GM21825 (cell line): ENCODE results near the gene HAUS8.

Experiments used
- ATAC-seq: cut with Tn5 transposase; IDR thresholded peaks from one replicate; pipeline ENCODE4 v1.9.1; 2021; ENCODE audit warnings: mild to moderate bottlenecking, moderate library complexity; ENCODE audit not compliant: unreplicated experiment

HAUS8 gene

GRCh38 chr19:17076543-17076991 lies 1.3 kb upstream of the HAUS8 start:
- no peak for ATAC-seq

- no peak for ATAC-seq
These were observed 751 bp upstream of the HAUS8 start for GRCh38 chr19:17075864-17076542.

GRCh38 chr19:17074634-17075034 lies 618 bp downstream of the HAUS8 start:
- no peak for ATAC-seq

- no peak for ATAC-seq
These were observed 1.2 kb downstream of the HAUS8 start for GRCh38 chr19:17073869-17074633.

DNA sequence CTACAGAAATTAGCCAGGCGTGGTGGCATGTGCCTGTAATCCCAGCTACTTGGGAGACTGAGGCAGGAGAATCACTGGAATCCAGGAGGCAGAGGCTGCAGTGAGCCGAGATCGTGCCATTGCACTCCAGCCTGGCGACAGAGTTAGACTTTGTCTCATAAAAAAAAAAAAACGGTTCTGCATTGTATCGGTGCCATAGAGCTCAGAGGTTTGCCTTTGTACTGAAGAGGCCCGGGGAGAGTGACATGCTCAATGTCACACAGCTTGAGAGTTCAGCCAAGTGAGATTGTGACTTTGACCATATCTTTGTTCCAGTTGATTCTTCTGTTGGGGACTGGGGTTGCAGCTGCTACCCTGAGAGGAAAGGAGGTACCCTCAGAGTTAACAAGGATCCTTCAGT lies 4.3 kb downstream of the HAUS8 start:
- ATAC-seq = no peak

DNA sequence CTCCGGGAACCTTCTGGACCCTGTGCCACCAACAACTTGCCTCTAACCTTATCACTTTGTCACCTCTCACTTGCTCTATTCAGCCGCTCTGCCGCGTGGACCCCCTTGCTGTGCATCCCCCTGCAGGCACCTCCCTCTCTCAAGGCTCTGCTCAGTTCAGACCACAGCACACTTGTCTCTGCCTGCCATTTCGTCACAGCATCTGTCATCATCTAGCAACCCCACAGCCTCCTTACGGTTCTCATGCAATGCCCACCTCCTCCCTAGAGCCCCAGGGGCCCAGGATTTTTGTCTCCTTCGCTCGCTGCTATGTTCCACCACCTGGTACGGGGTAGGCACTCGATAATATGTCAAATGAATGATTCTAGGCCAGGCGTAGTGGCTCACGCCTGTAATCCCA lies 4.8 kb downstream of the HAUS8 start:
- ATAC-seq = no peak

- no peak for ATAC-seq
These were observed 6.1 kb downstream of the HAUS8 start for GRCh38 chr19:17069193-17069592.

DNA sequence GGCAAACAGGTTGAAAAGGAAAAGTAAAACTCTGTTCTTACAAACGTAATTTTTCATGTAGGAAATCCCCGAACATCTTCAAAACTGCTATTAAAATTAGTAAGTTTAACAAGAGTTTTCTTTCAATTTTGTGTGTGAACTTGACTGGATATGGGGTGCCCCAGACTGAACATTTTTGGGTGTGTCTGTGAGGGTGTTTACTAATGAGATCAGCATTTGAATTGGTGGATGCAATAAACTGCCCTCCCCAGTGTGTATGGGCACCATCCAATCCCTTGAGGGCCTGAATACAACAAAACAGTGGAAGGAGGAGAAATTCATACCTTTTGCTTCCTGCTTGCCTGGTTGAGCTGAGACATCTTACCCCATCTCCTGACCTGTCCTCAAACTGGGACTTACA lies 11.8 kb downstream of the HAUS8 start:
- no peak for ATAC-seq

DNA sequence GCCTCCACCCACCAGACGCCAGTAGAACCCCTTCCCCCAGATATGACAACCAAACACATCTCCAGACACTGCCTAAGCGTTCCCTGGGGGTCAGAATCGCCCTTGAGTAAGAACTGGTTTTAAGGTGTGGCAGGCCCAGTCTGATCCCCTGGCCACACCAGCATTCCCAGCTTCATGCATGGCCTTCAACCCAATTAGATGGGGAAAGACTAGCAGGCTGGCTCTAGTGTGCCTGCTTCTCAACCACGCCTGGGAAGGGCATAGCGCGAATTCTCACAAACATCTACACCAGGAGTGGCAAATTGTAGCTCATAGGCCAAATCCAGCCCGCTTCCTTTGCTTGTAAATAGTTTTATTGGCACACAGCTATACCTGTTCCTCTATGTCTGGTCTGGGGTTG lies 13.6 kb downstream of the HAUS8 start:
- ATAC-seq = no peak

GRCh38 chr19:17061205-17061604 lies 14.0 kb downstream of the HAUS8 start:
- no peak for ATAC-seq

GRCh38 chr19:17060802-17061201 lies 14.4 kb downstream of the HAUS8 start:
- ATAC-seq = no peak

DNA sequence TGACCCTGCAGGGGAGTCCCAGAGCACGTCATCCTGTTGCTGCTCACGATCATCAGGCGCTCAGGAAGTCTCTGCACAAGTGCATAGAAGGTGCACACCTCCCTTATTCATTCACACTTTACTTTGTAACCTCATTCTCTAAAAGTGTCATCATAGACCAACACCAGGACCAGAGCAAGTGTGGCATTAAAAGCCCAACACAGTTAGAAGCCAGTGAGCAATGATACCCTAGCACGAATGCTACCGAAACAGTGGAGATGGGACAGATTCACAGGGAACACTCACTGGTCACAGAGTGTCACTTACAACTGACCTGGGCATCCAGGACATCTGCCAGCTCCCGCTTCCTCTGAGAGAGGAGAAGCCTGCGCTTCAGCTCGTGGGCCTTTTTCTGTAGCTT lies 17.0 kb downstream of the HAUS8 start:
- ATAC-seq = no peak

DNA sequence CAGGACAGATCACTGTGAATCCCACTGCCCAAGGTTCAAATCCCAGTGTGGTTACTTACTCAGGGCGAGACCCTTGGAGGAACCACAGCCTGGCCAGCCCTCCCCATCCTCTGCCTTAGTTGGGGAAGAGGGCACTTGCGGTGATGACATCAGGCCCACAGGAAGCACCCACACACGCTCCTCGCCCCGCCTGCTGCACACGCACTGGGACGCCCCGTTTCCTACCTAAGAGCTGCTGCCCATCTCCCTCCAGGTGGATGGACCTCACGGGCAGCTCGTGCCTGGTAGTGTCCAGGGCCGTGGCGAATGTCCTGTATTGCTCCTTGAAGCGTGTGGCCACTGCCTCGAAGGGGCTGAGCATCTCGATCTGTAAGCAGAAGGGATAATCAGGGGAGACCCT lies 19.6 kb downstream of the HAUS8 start:
- no peak for ATAC-seq

GRCh38 chr19:17054746-17055145 lies 20.5 kb downstream of the HAUS8 start:
- ATAC-seq = no peak

DNA sequence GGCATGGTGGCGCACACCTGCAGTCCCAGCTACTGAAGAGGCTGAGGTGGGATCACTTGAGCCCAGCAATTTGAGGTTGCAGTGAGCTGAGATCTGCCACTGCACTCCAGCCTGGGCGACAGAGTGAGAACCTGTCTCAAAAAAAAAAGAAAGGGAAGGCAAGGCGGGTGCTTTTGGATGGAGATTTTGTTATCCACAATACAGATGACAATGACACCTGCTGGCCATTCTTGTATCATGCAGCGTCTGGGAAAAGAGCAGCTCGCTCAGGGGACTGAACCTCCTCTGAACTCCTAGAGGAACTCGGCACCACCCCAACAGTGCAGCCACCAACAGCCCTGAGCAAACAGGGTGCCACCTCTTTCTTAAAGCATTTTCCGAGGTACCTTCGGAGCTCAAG lies 22.8 kb downstream of the HAUS8 start:
- ATAC-seq = no peak

GRCh38 chr19:17049711-17050280 lies 25.5 kb downstream of the HAUS8 start:
- no peak for ATAC-seq

- ATAC-seq = no peak
These were observed 26.3 kb downstream of the HAUS8 start for GRCh38 chr19:17048885-17049453.

DNA sequence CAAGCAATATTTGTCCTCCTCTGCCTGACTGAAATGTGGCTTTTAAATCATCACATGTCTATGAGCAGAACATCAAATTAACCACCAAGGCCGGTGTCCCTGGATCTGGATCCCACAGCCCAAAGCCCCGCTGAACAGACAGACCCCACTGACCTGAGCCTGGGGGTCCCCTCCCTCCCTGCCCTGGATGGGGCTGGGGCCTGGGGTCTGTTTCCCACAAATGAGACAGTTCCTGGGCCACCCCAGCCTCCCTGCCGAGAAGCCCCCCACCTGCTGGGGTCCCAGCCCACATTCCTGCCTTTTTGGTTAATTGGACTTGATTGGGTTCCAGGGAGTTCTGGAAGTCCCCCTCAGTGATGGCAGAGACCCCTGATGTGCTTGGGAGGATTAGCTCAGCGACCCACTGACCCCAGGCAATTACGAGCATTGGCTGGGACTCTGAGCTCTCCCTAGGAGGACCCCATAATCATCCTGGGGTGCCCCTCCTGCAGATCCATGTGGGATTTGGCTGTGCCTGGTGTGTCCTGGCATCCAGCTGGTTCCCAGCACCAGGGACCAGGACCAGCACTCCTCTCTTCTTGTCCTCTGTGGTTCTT lies 29.2 kb downstream of the HAUS8 start:
- ATAC-seq = no peak

DNA sequence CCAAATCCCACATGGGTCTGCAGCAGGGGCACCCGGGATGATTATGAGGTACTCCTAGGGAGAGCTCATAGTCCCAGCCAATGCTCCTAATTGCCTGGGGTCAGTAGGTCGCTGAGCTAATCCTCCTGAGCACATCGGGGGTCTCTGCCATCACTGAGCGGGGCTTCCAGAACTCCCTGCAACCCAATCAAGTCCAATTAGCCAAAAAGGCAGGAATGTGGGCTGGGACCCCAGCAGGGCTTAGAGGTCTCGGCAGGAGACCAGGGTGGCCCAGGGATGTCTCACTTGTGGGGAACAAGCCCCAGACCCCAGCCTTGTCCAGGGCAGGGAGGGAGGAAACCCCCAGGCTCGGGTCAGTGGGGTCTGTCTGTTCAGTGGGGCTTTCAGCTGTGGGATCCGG lies 31.5 kb downstream of the HAUS8 start:
- ATAC-seq = no peak

DNA sequence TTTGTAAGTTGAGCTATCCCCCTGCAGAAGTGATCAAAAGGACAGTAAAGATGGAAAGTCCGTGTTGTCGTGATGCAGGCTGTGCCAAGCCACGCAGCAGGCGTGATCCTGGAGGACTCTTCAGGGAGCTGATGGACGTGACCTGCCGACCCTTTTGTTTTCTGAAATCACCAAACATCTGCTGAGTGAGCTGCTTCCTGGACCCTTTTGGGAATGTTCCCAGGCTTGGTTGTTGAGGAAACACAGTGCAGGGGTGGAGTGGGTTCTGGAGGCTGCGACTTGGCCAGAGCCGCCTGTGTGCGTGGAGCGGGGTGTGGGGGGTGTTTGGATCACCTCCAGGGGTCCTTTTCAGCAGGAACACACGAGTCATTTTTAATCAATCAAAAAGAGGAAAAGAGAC lies 33.3 kb downstream of the HAUS8 start:
- no peak for ATAC-seq

DNA sequence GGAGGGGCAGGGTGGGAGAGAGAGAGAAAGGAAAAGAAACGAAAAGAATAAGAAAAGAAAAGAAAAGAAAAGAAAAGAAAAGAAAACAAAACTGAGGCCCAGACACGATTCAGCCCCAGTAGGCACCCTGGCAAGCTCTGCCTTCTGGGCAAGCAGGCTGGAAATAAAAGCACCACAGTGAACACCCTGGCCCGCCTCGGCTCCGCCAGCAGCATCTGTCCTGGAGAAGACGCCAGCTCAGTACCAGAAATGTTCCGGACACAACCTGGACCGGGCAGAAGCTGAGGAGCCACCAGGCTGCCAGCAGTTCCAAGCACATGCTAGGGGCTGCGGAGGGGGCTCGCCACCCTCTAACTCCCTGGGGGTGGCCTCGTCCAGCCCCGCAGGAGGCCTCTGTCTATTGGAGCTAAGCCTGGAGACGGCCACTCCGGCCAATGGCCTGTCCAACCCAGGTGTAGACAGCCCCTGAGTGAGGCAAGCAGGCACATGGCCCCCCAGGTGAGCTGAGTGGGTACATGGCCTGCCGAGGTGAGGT lies 37.2 kb downstream of the HAUS8 start:
- ATAC-seq = no peak
